ENCODE data around the gene ZNF195.
"Not testable (repeated sequence)": the region's sequence is repeated elsewhere in the genome, so short reads cannot be mapped to it uniquely, and the experiment has no call there.

The ZNF195 gene

GRCh38 chr11:3357994-3358676 lies 20.8 kb downstream of the ZNF195 start:
- DNase-seq (ENCODE audit: low read depth, low spot score) = no peak

GRCh38 chr11:3357302-3357701 lies 21.6 kb downstream of the ZNF195 start:
- no peak for DNase-seq (ENCODE audit: low read depth, low spot score)
- no peak overlapping the region for H3K27ac ChIP-seq

More at GRCh38 chr11:3357994-3358676, 20.8 kb downstream of the ZNF195 start:
- H3K27ac ChIP-seq = no peak overlapping the region

- no peak for DNase-seq (ENCODE audit: low read depth, low spot score)
- H3K27ac ChIP-seq = no peak overlapping the region
These were observed 22.1 kb downstream of the ZNF195 start for GRCh38 chr11:3356858-3357257.

GRCh38 chr11:3353066-3353465 lies 25.9 kb downstream of the ZNF195 start:
- no peak overlapping the region for H3K27ac ChIP-seq
- no peak for DNase-seq (ENCODE audit: low read depth, low spot score)

GRCh38 chr11:3347127-3347526 lies 31.8 kb downstream of the ZNF195 start:
- no peak for DNase-seq (ENCODE audit: low read depth, low spot score)
- no peak overlapping the region for H3K27ac ChIP-seq

GRCh38 chr11:3346587-3346986 lies 32.4 kb downstream of the ZNF195 start:
- DNase-seq (ENCODE audit: low read depth, low spot score) = no peak
- no peak overlapping the region for H3K27ac ChIP-seq

GRCh38 chr11:3345736-3346135 lies 33.2 kb downstream of the ZNF195 start:
- no peak for DNase-seq (ENCODE audit: low read depth, low spot score)

GRCh38 chr11:3344327-3345174 lies 34.4 kb downstream of the ZNF195 start:
- no peak overlapping the region for H3K27ac ChIP-seq
- DNase-seq (ENCODE audit: low read depth, low spot score) = no peak

More at GRCh38 chr11:3345736-3346135, 33.2 kb downstream of the ZNF195 start:
- H3K27ac ChIP-seq = no peak overlapping the region

- no peak overlapping the region for H3K27ac ChIP-seq
- no peak for DNase-seq (ENCODE audit: low read depth, low spot score)
These were observed 36.2 kb downstream of the ZNF195 start for GRCh38 chr11:3342709-3343108.

GRCh38 chr11:3341298-3341697 lies 37.6 kb downstream of the ZNF195 start:
- no peak for DNase-seq (ENCODE audit: low read depth, low spot score)
- no peak overlapping the region for H3K27ac ChIP-seq

- H3K27ac ChIP-seq = no peak overlapping the region
- DNase-seq (ENCODE audit: low read depth, low spot score) = peak; percentile 45
These were observed 38.9 kb downstream of the ZNF195 start for GRCh38 chr11:3340025-3340424.

GRCh38 chr11:3339340-3339624 lies 39.7 kb downstream of the ZNF195 start:
- DNase-seq (ENCODE audit: low read depth, low spot score) = no peak
- H3K27ac ChIP-seq = no peak overlapping the region

- H3K27ac ChIP-seq = no peak overlapping the region
- no peak for DNase-seq (ENCODE audit: low read depth, low spot score)
These were observed 40.2 kb downstream of the ZNF195 start for GRCh38 chr11:3338569-3339339.

- DNase-seq (ENCODE audit: low read depth, low spot score); H3K27ac ChIP-seq: not testable (repeated sequence)
These were observed 42.5 kb downstream of the ZNF195 start for GRCh38 chr11:3336420-3336819.

- not testable (repeated sequence) for H3K27ac ChIP-seq; DNase-seq (ENCODE audit: low read depth, low spot score)
These were observed 45.8 kb downstream of the ZNF195 start for GRCh38 chr11:3333157-3333556.

GRCh38 chr11:3331078-3331477 lies 47.9 kb downstream of the ZNF195 start:
- DNase-seq (ENCODE audit: low read depth, low spot score); H3K27ac ChIP-seq: not testable (repeated sequence)

GRCh38 chr11:3330064-3330463 lies 48.9 kb downstream of the ZNF195 start:
- DNase-seq (ENCODE audit: low read depth, low spot score); H3K27ac ChIP-seq: not testable (repeated sequence)

GRCh38 chr11:3328503-3328902 lies 50.4 kb downstream of the ZNF195 start:
- not testable (repeated sequence) for DNase-seq (ENCODE audit: low read depth, low spot score); H3K27ac ChIP-seq

- H3K27ac ChIP-seq; DNase-seq (ENCODE audit: low read depth, low spot score): not testable (repeated sequence)
These were observed 52.5 kb downstream of the ZNF195 start for GRCh38 chr11:3326450-3326849.

GRCh38 chr11:3324724-3325123 lies 54.2 kb downstream of the ZNF195 start:
- not testable (repeated sequence) for DNase-seq (ENCODE audit: low read depth, low spot score); H3K27ac ChIP-seq

Data from epithelial cell of prostate (primary cell).